ENCODE data around the gene GFRAL. TPM values are rescaled to one million over a fixed set of nuclear protein-coding genes. Genes with fewer than 3 reads are reported as not detected.

The GFRAL gene
- total RNA-seq, 2 donors from 2014 or later: not detected

GRCh38 chr6:55410674-55411073, 83.4 kb downstream of the GFRAL start:
- intact Hi-C loops (cut with DNase I): no loop called here

GRCh38 chr6:55423933-55424332, 96.7 kb downstream of the GFRAL start:
- no peak for DNase-seq (ENCODE audit: low spot score)
- intact Hi-C loops (cut with DNase I): no loop called here

More at GRCh38 chr6:55410674-55411073, 83.4 kb downstream of the GFRAL start:
- DNase-seq (ENCODE audit: low spot score): no peak

DNA sequence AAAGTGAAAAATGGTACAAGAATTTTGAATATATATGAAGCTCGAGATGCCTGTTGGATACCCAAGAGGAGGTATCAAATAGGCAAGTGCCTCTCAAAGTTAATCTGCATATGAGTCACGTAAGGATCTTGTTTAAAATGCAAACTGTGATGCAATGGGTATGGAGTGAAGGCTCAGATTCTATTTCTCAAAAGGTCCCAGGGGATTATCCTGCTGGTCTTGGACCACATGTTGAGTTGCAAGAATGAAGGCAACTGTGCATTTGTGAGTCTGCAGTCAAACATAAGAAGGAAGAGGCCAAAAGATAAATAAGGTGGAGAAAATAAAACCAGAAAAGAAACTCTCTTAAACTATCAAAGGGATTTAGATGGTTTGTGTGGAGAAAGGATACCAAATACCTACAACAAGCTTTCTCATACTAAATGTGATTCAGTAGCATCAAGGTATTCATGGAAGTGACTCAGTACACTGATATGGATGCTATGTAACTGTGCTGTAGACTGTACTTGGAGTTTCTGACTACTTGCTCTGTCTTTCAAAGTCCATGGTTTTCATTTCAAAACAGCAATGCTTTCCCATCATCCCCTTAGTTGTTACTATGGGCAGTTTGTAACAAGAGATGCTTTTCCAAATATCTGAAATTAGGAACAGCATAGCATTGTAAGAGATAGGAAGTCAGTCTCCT, 106.3 kb downstream of the GFRAL start:
- intact Hi-C loops (cut with DNase I): no loop called here

GRCh38 chr6:55437141-55437540, 109.9 kb downstream of the GFRAL start:
- DNase-seq (ENCODE audit: low spot score): no peak

More for the DNA sequence above, 106.3 kb downstream of the GFRAL start:
- DNase-seq (ENCODE audit: low spot score): no peak

DNA sequence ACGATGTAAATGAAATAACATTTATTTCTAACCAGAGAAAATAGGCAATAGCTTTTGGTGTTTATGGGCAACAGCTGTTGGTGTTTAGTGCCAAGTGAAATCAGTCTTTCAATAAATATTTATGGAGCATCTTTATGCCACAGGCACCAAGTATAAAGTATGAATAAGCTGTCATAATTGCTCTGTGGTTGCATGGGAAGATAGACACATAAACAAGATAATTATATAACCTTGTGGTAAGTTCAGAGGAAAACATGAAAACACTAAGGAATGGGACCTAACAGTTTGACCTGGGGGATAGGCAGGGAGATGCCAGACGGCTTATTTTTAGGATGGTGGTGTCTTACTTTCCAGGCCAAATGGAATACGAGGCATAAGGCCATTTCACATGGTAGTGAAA, 110.9 kb downstream of the GFRAL start:
- intact Hi-C loops (cut with DNase I): no loop called here
- no peak for DNase-seq (ENCODE audit: low spot score)

More at GRCh38 chr6:55437141-55437540, 109.9 kb downstream of the GFRAL start:
- intact Hi-C loops (cut with DNase I): no loop called here

DNA sequence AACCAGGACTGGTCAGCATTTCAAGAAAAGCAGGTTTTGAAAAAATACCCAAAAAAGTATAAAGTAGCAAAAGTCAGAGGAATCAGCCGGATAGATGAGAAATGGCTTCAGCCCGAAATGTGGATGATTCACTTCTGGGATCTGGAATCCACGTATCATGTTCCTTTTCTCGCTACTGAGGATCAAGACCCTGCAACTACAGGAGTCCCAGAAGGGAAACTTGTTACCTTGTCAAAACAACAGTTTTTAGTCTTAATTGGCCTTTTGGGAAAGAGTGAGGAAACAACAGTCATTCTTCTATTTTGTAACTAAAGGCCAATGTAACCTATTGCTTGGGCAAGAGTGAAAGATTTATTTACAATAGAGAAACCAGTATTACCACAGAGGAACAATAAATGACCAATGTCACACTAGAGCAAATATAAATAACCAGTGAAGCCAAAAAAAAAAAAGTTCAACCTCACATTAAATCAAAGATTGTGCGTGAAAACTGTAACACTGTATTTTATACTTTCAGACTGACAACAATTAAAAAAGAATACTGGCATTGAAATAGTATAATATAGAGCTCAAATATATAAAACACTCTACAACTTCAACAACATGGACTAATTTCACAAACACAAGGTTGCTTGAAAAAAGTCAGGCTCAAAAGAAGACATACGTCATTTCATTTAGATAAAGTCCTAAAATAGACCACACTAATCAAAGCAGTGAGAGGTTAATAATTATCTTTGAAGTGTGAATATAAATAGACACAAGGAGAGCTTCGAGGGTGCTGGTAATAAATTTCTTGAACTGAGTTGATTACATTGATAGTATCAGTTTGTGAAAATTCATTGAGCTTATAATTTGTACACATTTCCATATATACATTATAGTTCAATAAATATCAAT, 116.2 kb downstream of the GFRAL start:
- no peak for DNase-seq (ENCODE audit: low spot score)
- intact Hi-C loops (cut with DNase I): loop anchor here in 1 of 2 donors (10.0 kb wide), 1 partner anchor 511 kb away; no protein-coding TSS in a partner anchor

DNA sequence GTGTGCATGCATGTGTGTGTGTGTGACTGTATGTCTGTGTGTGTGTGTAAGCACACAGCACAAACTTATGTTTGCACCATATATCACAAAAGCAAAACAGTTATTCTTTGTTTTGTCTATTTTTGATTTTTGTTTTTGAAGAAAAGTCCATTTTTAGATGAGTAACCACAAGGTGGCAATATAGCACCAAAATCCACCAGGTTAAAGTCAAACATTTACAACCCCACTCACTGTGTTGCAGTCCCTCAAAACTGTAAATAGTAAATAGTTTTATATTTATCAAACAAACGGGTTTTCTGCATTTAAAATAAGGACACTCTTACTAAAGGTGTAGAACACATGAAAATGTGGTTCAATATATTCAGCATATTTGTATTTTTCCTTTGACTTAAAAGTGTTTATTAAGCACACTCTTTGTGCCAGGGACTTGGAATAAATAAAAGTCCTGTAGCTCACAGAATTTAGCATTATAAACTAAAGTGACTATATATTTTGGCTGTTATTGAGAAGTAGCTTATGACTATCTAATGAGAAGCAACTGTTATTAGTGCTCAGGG, 118.5 kb downstream of the GFRAL start:
- DNase-seq (ENCODE audit: low spot score): no peak
- intact Hi-C loops (cut with DNase I): loop anchor here in 1 of 2 donors (10.0 kb wide), 1 partner anchor 509 kb away; no protein-coding TSS in a partner anchor

GRCh38 chr6:55447891-55448290, 120.6 kb downstream of the GFRAL start:
- intact Hi-C loops (cut with DNase I): loop anchor here in 1 of 2 donors (10.0 kb wide), 1 partner anchor 507 kb away; no protein-coding TSS in a partner anchor
- DNase-seq (ENCODE audit: low spot score): no peak

- no peak for DNase-seq (ENCODE audit: low spot score)
- intact Hi-C loops (cut with DNase I): loop anchor here in 1 of 2 donors (10.0 kb wide), 1 partner anchor 506 kb away; no protein-coding TSS in a partner anchor
Observed at GRCh38 chr6:55448451-55448850, 121.2 kb downstream of the GFRAL start.

DNA sequence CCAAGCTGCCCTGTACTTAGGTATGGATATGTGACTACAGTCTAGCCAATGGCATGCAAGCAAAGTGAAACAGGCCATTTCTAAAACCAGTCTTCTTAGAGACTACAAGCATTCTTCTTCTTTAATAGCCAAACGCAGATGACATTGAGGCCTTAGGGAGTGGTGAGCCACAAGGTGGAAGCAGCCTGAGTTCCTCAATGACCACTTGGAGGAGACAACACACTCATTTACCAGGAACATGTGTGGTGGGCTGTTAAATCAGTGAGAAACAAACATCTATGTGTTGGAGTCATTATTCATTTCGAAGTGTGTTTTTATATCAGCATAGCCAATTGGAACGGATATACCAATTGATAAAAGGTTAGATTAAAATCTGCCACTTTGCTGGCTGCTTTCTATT, 122.0 kb downstream of the GFRAL start:
- no peak for DNase-seq (ENCODE audit: low spot score)
- intact Hi-C loops (cut with DNase I): loop anchor here in 1 of 2 donors (10.0 kb wide), 1 partner anchor 506 kb away; no protein-coding TSS in a partner anchor

GRCh38 chr6:55450005-55450404, 122.7 kb downstream of the GFRAL start:
- intact Hi-C loops (cut with DNase I): no loop called here
- no peak for DNase-seq (ENCODE audit: low spot score)

Other genes with a start within 250 kb of the GFRAL start
- gene HCRTR2, start 153.0 kb upstream of the GFRAL start, total RNA-seq: not detected

All from posterior vena cava (tissue), 2 donors.